GM21576 (cell line): ENCODE measurements around the gene PCSK5.
"Not testable (repeated sequence)": the region's sequence is repeated elsewhere in the genome, so short reads cannot be mapped to it uniquely, and the experiment has no call there.

Source experiments
- ATAC-seq: cut with Tn5 transposase; IDR thresholded peaks from one replicate; pipeline ENCODE4 v1.9.1; 2021; ENCODE audit warnings: mild to moderate bottlenecking, moderate library complexity; ENCODE audit not compliant: unreplicated experiment

The PCSK5 gene

DNA sequence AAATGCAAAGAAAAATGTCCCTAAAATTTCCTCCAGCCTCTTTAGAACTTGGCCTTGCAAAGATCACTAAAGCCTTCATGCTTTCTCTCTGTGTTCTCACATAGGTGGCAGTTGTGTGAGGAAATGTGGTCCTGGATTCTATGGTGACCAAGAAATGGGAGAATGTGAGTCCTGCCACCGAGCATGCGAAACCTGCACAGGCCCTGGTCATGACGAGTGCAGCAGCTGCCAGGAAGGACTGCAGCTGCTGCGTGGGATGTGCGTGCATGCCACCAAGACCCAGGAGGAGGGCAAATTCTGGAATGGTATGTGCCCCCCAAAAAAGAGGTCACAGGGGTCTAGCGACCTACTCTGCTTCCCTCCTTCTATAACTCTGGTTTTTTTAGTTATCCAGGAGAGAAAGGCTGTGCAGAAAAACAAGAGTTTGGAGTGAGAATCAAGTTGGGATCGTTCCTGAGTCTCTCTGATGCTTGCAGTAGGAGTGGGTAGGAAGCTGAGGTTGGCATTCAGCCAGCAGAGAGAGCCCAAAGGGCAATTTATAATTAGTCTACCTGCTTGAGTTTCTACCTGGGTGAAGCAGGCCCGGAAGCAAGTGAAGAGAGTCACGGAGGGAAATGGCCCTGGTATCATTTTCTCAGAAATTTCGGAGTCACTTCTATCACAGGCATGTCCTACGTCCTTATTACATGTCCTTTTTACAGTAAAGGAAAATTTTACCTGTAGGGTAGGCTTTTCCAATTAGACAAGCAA lies 406.3 kb downstream of the PCSK5 start:
- no peak for ATAC-seq

DNA sequence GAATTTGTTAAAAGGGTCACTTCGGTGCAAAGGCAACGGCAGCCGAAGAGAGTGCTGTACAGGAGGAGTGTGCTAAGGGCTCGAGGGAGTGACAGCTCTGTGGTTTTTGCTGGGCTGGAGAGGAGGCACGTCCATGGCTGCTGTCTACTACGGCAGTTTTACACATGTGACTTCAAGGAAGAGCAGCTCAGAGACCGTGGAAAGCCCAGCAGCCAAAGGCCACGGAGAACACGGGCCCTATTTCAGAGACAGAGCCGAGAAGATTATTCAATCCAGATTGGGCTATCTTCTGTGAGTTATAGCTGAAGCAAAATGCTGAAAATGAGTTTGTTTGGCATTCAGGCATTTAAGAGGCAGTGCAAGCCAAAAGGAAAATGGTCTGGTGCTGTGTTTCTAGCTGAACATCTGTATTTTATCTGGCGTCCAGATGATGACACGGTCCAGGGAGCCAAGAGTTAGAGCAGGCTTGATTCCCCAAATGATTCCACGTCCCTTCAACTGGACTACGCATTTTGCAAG lies 407.3 kb downstream of the PCSK5 start:
- ATAC-seq, result no peak

DNA sequence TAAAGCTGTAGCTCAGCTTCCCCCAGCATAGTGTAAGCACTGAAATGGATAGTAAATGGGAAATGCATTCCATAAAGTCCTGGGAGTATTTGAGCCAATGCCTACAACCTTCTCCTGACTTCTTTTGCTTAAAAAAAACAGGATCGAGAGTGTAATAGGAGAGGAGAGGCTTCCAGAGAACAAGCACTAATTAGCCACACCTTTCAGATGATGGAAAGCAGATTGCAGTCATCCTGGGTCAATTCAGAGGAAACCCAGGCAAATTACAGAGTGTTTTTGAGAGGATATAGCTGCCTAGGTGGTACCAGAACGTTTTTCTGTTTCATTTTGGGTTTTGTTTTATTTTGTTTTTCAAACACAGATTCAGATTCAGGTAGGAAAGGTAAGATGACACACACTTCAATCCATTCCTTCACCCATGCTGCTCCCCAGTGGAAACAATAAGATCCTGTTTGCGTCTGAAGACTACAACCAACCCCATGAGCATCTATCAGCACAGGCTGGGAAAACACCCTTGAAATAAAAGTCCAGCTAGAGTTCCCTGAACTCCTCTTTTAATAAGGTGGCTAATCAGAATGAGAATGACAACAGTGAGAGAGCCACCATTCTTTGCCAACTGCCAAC lies 408.2 kb downstream of the PCSK5 start:
- ATAC-seq, result no peak

DNA sequence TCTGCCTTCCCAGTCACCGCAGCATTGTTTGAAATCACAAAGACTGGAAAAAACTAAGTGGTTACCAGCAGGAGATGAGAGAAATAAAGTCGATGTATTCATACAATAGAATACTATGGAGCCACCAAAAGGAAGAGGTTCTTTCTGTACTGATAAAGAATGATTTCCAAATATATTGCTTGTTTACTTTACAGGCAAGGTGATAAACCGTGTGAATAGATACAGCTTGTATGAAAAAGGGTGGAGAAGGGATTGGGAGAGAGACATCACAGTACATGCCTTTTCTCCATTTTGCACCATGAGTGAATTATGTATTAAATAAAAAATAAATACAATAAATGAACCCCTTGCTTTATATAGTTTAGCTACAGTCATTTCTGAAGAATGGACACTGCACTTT lies 412.1 kb downstream of the PCSK5 start:
- no peak for ATAC-seq

DNA sequence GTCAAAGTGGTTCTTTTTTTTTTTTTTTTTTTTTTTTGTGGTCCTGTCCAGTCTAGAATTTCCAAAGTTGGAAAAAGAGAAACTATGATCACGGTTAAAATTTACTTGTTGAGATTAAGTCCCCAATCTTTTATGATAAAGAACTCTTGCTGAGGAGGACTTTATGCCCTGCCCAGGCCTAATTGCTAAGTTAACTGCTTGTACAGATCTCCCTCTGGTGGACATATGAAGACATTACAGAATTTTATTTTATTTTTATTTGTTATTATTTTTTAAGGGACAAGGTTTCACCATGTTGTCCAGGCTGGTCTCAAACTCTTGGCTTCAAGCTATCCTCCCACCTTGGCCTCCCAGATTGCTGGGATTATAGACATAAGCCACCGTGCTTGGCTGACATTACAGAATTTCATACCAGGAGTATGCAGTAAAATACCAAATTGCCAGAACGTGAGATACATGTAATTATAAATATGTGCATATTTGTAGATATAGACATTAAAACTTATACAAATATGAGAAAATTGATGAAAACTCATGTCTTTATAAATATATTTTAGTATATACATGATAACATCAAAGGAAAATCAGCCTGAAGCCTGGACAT lies 412.6 kb downstream of the PCSK5 start:
- ATAC-seq, result peak; percentile 59

DNA sequence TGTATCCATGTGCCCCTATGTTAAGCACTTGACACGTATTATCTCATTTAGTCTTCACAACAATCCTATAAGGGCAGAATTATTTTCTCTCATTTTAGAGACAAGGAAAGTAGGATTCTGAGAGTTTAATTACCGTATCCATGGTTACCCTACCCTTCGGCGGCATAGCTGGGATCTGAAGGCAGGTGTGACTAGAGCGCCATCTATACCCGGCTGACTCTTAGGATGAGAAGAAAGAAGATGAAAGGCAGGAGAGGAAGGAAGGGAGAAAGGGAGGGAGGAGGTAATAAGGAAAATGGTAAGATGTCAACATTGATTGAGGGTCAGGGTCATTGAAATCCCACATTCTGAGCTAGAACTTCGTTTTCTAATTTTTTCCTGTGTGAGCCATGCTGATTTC lies 416.6 kb downstream of the PCSK5 start:
- not testable (repeated sequence) for ATAC-seq

DNA sequence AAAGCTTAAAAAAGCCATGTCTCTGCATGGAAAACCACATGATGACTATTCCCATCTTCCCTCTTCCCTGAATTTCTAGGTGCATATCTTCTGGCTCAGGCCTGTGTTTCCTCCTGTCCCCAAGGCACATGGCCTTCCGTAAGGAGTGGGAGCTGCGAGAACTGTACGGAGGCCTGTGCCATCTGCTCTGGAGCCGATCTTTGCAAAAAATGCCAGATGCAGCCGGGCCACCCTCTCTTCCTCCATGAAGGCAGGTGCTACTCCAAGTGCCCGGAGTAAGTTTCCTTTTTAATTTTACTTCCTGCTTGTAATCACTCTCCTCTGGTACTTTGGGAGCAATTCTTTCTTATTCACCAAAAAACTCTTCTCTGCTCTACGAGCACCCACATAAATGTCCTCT lies 420.1 kb downstream of the PCSK5 start:
- ATAC-seq, result no peak

DNA sequence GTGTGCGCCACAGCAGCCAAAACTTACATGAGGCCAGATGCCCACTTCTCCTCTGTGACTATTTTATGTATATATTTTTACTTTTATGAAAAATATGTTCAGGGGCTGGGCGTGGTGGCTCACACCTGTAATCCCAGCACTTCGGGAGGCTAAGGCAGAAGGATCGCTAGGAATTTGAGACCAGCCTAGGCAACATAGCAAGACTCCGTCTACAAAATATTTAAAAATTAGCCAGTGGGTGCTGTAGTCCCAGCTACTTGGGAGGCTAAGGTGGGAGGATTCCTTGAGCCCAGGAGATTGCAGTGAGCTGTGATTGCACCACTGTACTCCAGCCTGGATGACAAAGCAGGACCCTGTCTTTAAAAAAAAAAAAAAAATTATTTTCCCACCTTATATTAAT lies 420.5 kb downstream of the PCSK5 start:
- ATAC-seq, result no peak

DNA sequence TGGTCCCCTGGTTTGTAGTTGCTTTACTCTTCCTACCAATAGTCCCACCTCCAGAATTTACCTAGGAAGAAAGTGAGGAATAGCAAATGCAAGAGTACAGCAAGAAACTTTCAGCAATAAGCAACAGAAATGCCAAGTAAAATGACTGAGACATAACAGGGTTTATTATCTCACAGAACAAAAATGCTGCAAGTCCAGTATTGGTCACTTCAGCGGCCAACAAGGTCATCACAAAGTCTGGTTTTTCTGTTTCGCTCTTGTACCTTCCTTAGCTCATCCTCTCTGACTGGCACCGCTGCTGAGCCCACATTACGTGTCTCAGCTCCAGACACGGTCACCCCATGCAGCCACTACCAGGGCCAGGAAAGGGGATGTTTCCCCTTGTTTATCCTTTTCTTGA lies 421.1 kb downstream of the PCSK5 start:
- ATAC-seq, result no peak

DNA sequence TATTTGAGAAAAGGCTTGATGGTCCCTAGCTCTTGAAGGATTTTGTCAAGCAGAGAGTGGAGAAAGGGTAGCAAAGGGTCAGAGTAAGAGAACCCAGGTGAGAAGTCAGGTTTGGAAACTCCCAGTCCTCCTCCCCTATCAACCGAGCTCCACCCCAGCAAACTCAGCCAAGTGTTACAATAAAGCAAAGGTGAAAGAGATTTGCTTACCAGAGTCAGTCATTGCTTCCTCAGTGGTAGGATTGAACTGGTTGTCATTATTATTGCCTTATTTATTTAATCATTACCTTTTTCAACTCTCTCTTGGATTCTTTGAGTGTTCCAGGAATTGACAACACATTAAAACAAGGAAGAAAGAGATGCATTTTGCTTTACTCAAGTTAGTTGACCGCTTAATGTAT lies 423.3 kb downstream of the PCSK5 start:
- no peak for ATAC-seq

DNA sequence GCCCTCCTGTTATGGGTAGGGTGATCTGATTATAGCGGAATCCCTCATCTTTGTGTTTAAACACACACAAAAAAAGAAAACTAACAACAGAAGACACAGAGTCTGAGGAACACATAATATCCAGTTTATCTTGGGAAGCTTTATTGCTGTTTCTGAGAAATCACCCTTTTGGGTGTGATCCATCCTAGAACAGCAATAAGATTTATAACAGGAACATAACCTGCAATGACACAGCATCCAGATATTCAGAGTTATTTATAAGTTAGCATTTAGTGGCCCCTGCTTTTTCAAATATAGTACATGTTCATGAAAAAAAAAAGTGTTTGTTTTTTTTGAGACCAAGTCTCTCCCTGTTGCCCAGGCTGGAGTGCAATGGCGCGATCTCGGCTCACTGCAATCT lies 423.8 kb downstream of the PCSK5 start:
- no peak for ATAC-seq

DNA sequence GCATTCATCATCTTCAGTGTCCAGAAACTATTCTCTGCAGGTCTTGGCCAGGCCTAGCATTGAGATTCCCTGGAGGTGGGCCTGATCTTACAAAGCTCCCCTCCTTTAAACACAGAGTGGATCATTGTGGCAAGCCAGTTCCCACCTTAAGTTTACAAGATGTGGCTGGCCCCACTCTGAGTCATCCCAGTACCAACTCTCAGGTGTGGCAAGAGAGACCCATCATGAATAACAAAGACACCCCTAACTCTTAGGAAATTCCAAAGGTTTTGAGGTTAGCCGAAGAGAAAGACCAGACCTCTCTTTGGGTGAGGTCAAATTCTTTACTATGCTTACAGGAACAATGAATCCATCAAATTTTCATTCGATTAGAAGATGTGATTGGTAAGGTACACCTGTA lies 425.6 kb downstream of the PCSK5 start:
- ATAC-seq, result no peak

DNA sequence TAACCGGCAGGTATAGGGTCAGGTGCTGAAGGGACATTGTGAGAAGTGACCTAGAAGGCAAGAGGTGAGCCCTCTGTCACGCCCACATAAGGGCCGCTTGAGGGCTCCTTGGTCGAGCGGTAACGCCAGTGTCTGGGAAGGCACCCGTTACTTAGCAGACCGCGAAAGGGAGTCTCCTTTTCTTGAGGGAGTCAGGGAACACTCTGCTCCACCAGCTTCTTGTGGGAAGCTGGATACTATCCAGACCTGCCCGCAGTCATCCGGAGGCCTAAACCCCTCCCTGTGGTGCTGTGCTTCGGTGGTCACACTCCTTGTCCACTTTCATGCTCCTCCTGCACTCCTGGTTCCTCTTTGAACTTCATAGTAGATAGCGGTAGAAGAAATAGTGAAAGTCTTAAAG lies 429.0 kb downstream of the PCSK5 start:
- not testable (repeated sequence) for ATAC-seq

DNA sequence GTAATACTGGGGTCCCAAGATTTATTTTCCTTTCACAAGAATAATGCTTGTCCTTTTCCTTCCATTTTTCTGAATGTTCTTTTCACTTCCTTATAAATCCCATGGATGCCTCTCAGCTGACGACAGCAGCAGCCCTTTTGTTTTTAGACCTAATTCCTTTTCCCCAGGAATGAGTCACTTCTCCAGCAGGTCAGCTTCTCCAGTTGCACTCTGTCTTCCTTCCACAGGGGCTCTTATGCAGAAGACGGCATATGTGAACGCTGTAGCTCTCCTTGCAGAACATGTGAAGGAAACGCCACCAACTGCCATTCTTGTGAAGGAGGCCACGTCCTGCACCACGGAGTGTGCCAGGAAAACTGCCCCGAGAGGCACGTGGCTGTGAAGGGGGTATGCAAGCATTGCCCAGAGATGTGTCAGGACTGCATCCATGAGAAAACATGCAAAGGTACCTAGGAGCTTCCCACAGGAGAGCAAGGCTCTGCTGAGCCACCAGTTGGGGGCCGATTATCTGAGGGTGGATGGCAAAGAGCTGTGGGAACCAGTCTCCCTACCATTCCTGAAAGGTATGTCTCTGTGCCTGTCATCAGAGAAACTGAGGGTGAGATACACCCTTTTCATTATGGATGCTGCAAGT lies 430.8 kb downstream of the PCSK5 start:
- no peak for ATAC-seq

DNA sequence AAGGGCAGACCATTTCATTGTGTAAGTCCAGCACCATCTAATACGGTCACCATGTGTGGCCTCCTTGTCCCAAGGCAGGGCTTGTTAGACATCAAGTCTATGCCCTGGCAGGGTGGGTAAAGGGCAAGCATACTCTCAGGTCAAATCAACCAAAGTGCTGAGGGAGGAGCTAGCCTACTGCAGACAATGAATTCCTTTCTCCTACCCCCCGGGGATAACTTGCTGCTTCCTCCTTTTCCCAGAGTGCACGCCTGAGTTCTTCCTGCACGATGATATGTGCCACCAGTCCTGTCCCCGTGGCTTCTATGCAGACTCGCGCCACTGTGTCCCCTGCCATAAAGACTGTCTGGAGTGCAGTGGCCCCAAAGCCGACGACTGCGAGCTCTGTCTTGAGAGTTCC lies 432.3 kb downstream of the PCSK5 start:
- ATAC-seq, result no peak

DNA sequence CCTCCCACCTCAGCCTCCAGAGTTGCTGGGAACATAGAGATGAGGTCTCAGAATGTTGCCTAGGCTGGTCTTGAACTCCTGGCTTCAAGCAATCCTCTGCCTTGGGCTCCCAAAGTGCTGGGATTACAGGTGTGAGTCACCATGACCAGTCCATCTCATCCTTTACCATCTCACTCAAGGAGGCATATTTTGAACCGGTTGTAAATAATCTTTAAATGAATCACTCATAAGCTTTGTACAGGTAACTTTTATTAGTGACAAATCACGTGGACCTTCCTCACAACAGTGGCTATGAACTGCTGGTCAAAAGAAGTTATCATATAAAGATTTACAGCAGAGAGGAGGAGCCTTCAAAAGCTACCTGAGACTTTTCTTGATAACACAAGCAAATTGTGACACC lies 433.0 kb downstream of the PCSK5 start:
- ATAC-seq, result no peak

DNA sequence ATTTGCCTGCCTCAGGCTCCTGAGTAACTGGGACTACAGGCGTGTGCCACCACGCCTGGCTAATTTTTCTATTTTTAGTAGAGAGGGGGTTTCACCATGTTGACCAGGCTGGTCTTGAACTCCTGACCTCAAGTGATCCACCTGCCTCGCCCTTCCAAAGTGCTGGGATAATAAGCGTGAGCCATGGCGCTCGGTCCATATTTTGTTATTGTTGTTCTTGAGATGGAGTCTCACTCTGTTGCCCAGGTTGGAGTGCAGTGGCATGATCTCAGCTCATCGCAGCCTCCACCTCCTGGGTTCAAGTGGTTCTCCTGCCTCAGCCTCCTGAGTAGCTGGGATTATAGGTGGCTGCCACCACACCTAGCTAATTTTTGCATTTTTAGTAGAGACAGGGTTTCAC lies 433.6 kb downstream of the PCSK5 start:
- ATAC-seq, result not testable (repeated sequence)

DNA sequence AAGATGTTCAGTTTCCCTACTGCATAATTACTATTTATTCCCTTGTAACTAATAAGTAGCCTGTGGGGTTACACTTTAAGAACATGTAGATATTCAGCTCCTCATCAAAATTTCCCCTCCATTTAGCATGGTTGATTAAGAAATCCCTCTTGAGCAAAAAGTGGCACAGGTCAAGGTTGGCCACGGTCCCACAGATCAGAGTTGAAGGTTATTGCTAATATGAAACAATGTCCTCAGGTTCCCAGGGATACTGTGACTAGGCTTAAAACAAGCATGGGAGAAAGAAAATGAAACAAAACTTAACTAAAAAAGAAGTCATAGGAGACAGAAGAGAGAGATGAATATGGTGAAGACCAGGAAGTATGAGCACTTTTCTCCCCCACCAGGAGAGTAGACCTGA lies 439.6 kb downstream of the PCSK5 start:
- ATAC-seq, result no peak

DNA sequence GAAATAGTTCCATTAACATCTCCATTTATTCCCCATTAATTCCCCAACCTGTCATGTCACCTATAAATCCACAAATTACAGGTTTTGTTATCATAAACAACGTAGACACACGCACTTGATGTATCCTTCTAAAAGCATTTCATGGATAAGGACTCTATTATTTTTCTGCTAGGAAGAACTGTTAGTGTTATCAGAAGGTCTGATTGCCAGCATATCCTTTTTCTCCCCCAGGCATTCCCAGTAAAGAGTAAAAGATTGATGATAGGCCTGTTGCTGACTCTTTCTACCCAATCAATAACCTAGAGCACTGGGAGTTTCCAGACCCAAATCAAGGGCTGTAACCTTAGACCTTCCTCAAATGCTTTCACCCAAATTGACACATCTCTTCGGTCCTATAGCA lies 442.9 kb downstream of the PCSK5 start:
- ATAC-seq, result no peak

DNA sequence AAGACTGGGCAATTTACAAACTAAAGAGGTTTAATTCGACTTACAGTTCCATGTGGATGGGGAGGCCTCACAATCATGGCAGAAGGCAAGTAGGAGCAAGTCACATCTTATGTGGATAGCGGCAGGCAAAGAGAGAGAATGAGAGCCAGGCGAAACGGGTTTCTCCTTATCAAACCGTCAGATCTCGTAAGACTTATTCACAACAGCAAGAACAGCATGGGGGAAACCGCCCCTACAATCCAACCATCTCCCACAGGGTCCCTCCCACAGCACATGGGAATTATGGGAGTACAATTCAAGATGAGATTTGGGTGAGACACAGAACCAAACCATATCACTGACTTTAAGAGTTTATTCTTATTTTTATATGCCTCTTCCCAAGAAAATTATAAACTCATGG lies 443.5 kb downstream of the PCSK5 start:
- ATAC-seq, result no peak

DNA sequence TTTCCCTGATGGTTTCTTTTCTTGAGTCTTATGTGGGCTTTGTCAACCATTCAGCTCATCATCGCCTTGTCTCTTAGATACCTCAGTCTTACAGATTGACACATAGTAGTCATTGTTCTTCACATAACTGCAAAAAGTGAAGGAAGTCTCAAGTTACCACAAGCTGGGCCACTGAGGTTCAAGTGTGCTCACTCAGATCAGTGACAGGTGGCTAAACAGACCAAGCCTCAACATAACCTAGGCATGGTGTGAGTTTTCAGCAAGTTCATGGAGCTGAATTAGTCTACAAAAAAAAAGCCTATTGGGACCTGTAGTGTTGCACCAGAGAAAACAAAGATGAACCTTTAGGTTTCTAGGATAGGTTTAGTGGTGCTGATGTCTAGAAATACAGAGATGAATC lies 445.6 kb downstream of the PCSK5 start:
- ATAC-seq, result no peak

DNA sequence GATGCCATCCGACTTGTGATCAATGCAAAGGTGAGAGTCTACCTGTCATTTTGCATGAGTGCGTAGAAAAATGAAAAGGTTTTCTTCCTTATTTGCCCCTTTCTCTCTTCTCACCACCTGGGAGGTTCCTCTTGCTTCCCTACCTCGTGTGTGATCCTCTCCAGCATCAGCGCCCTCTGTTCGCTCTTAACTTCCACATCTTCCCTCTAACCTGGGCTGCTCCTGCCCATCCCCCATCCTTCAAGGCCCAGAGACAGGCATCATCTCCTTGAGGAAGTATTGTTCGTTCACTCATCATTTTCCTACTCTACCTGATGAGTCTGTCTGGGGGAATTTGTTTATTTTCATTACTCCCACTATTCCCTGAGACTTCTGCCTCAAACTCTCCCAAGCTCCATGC lies 447.9 kb downstream of the PCSK5 start:
- ATAC-seq, result no peak
